Loucy (cell line): Measurements from ENCODE around the gene B3GALT5.

Experiments used
- CTCF ChIP-seq: fragments of 200-600 bp; sonication (generic); conservative IDR thresholded peaks from 2 replicates; pipeline ENCODE4 v1.5.1; 2014; ENCODE audit warnings: mild to moderate bottlenecking, antibody characterized with exemption, low read length
- EZH2phosphoT487 ChIP-seq: fragments of 200-600 bp; IDR thresholded peaks from 2 replicates; pipeline ENCODE4 v1.6.1; 2018; ENCODE audit warnings: antibody characterized with exemption, mild to moderate bottlenecking, moderate library complexity, borderline replicate concordance

DNA sequence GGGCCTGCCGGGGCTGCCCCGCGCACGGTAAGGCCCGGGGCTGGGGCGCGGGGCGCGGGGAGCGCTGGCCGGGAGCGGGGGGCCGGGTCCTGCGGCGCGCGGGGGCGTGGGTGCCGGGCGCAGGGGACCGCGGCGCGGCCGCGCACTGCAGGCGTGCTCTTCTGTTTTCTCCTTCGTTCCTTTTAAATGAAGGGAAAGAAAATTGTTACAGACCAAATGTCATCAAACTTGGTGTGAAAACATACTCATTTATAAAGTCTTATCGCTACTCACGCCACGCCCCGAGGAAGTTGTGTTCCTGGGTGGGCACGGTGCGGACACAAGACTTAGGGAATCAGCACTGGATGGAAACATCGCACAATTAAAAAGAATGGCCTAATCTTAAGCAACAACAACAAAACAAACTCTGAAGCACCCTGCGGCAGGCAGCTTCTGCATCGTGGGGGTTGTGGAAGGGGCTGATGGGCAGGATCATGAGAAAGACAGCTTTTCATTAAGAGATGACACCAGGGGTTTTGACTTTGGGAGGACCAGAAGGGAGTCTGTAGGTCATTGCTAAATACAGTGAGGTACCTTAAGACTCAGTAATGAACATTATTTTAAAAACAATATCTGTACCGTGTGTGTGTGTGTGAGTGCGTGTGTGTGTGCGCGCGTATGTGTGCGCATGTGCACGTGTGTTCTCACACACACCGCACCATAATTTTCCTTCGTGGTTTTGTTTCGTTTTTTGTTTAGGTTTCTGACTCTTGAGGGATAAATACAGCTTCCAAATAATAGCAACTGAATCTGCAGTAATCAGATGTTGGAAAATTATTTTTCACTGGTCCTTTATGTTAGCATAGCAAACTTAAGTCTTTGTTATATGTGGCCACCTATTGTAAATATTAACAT is 548 bp downstream of the B3GALT5 start:
- no peak for TF ChIP-seq CTCF
- no peak for TF ChIP-seq EZH2phosphoT487
